ENCODE results near the gene COBLL1.
"Not testable (repeated sequence)": the region's sequence is repeated elsewhere in the genome, so short reads cannot be mapped to it uniquely, and the experiment has no call there.

The COBLL1 gene

GRCh38 chr2:164763431-164763830, 78.2 kb downstream of the COBLL1 start:
- Histone ChIP-seq H3K79me2 (ENCODE audit: insufficient read depth, low read depth) (no peaks in the 10 kb centered on the region), H4K20me1 (ENCODE audit: insufficient read depth) (no peaks in the 10 kb centered on the region), H2AFZ (ENCODE audit: low read depth) (no peak overlapping the region), H3K36me3 (ENCODE audit: insufficient read depth) (no peaks in the 10 kb centered on the region), H3K27me3 (ENCODE audit: insufficient read depth, low read depth) (no peaks in the 10 kb centered on the region), H3K4me1 (ENCODE audit: low read depth, poor library complexity, severe bottlenecking) (peaks cover 16% of the 10 kb centered on the region), H3K9ac (no peak overlapping the region), H3K27ac (no peak overlapping the region), H3K4me3 (IDR thresholded peaks at IDR 0.05; ENCODE audit: insufficient read depth, low read depth, low read length) (no peak overlapping the region), H3K4me2 (no peak overlapping the region)
- TF ChIP-seq CTCF (conservative IDR thresholded peaks at IDR 0.05; ENCODE audit: low read depth, low read length), result no peak

GRCh38 chr2:164761737-164762460, 79.7 kb downstream of the COBLL1 start:
- H3K4me3 ChIP-seq (IDR thresholded peaks at IDR 0.05; ENCODE audit: insufficient read depth, low read depth, low read length), result no peak overlapping the region
- no peak overlapping the region; the same call in 1 of the 2 replicates for H3K4me2 ChIP-seq

GRCh38 chr2:164761201-164761600, 80.4 kb downstream of the COBLL1 start:
- H3K4me1 ChIP-seq (ENCODE audit: low read depth, poor library complexity, severe bottlenecking), result peaks cover 19% of the 10 kb centered on the region
- H2AFZ ChIP-seq (ENCODE audit: low read depth); H3K27me3 ChIP-seq (ENCODE audit: insufficient read depth, low read depth); H3K27ac ChIP-seq; H3K36me3 ChIP-seq (ENCODE audit: insufficient read depth); H3K79me2 ChIP-seq (ENCODE audit: insufficient read depth, low read depth); H3K4me3 ChIP-seq (IDR thresholded peaks at IDR 0.05; ENCODE audit: insufficient read depth, low read depth, low read length); H4K20me1 ChIP-seq (ENCODE audit: insufficient read depth); H3K4me2 ChIP-seq; H3K9ac ChIP-seq: not testable (repeated sequence)

More at GRCh38 chr2:164761737-164762460, 79.7 kb downstream of the COBLL1 start:
- Histone ChIP-seq H3K79me2 (ENCODE audit: insufficient read depth, low read depth) (no peaks in the 10 kb centered on the region), H2AFZ (ENCODE audit: low read depth) (no peak overlapping the region), H3K27me3 (ENCODE audit: insufficient read depth, low read depth) (no peaks in the 10 kb centered on the region), H3K9ac (no peak overlapping the region), H3K4me1 (ENCODE audit: low read depth, poor library complexity, severe bottlenecking) (peaks cover 19% of the 10 kb centered on the region), H3K36me3 (ENCODE audit: insufficient read depth) (no peaks in the 10 kb centered on the region), H3K27ac (no peak overlapping the region), H4K20me1 (ENCODE audit: insufficient read depth) (no peaks in the 10 kb centered on the region)
- no peak for TF ChIP-seq CTCF (conservative IDR thresholded peaks at IDR 0.05; ENCODE audit: low read depth, low read length)

- peaks cover 19% of the 10 kb centered on the region for H3K4me1 ChIP-seq (ENCODE audit: low read depth, poor library complexity, severe bottlenecking)
Observed at GRCh38 chr2:164760179-164760578, 81.4 kb downstream of the COBLL1 start.

More at GRCh38 chr2:164760179-164760578, 81.4 kb downstream of the COBLL1 start:
- Histone ChIP-seq H3K36me3 (ENCODE audit: insufficient read depth) (no peaks in the 10 kb centered on the region), H3K4me3 (IDR thresholded peaks at IDR 0.05; ENCODE audit: insufficient read depth, low read depth, low read length) (no peak overlapping the region), H3K4me2 (no peak overlapping the region), H2AFZ (ENCODE audit: low read depth) (no peak overlapping the region), H3K27me3 (ENCODE audit: insufficient read depth, low read depth) (no peaks in the 10 kb centered on the region), H3K27ac (no peak overlapping the region), H4K20me1 (ENCODE audit: insufficient read depth) (no peaks in the 10 kb centered on the region), H3K79me2 (ENCODE audit: insufficient read depth, low read depth) (no peaks in the 10 kb centered on the region), H3K9ac (no peak overlapping the region)
- TF ChIP-seq CTCF (conservative IDR thresholded peaks at IDR 0.05; ENCODE audit: low read depth, low read length), result no peak

Data from KMS-11 (cell line).